Osteoblast (primary cell): ENCODE data around the gene MIPEP. TPM values are rescaled to one million over a fixed set of nuclear protein-coding genes. Genes with fewer than 3 reads are reported as not detected.

ENCODE experiments used
- DNase-seq: peaks from one replicate; pipeline ENCODE4 v3.0.0; 2011; ENCODE audit warnings: low spot score, mixed read lengths; ENCODE audit not compliant: insufficient read length; ENCODE audit errors: missing footprints
- H2AFZ ChIP-seq: 2 replicates; pipeline ENCODE4 v1.6.0; 2011; ENCODE audit warnings: mild to moderate bottlenecking, low read length
- H3K27ac ChIP-seq: 2 replicates; pipeline ENCODE4 v1.5.1; 2011; ENCODE audit warnings: mild to moderate bottlenecking, low read depth, low read length, moderate library complexity
- H3K27me3 ChIP-seq: 2 replicates; pipeline ENCODE4 v1.6.0; 2012; ENCODE audit warnings: mild to moderate bottlenecking, control low read depth, inconsistent platforms, low read length, moderate library complexity; ENCODE audit not compliant: insufficient read depth
- H3K36me3 ChIP-seq: 2 replicates; pipeline ENCODE4 v1.5.1; 2011; ENCODE audit warnings: mild to moderate bottlenecking, low read length, control low read depth, moderate library complexity; ENCODE audit not compliant: insufficient read depth
- H3K4me1 ChIP-seq: 2 replicates; pipeline ENCODE4 v1.5.1; 2011; ENCODE audit warnings: mild to moderate bottlenecking, low read length, control low read depth, moderate library complexity; ENCODE audit not compliant: insufficient read depth
- H3K4me2 ChIP-seq: 2 replicates; pipeline ENCODE4 v1.6.0; 2011; ENCODE audit warnings: mild to moderate bottlenecking, low read length; ENCODE audit not compliant: insufficient read depth
- H3K4me3 ChIP-seq: fragments of 200-600 bp; sonication (generic); 3 replicates; pipeline ENCODE4 v1.5.1; 2012; ENCODE audit warnings: mild to moderate bottlenecking, low read length, inconsistent platforms; ENCODE audit not compliant: insufficient read depth
- H3K79me2 ChIP-seq: 2 replicates; pipeline ENCODE4 v1.6.0; 2012; ENCODE audit warnings: mild to moderate bottlenecking, low read length, control low read depth, inconsistent platforms; ENCODE audit not compliant: insufficient read depth
- H3K9me3 ChIP-seq: 2 replicates; pipeline ENCODE4 v1.5.1; 2011; ENCODE audit warnings: low read depth, low read length, control low read depth
- H4K20me1 ChIP-seq: 2 replicates; pipeline ENCODE4 v1.6.0; 2012; ENCODE audit warnings: mild to moderate bottlenecking, low read length, control low read depth; ENCODE audit not compliant: insufficient read depth
- total RNA-seq: library from RNA; depleted of rRNA; stranded (reverse); fragments of >200 nt; gene quantifications from 2 replicates; pipeline ENCODE4 v1.2.3, GENCODE V29; 2012
- TF ChIP-seq, protein P1 (sequence below): IDR thresholded peaks from 2 replicates; pipeline ENCODE4 v1.5.1; 2011; ENCODE audit warnings: mild to moderate bottlenecking, low read depth, low read length, moderate library complexity; ENCODE audit errors: extremely low read depth

The MIPEP gene
- total RNA-seq, 1 donor = 29.3 TPM

DNA sequence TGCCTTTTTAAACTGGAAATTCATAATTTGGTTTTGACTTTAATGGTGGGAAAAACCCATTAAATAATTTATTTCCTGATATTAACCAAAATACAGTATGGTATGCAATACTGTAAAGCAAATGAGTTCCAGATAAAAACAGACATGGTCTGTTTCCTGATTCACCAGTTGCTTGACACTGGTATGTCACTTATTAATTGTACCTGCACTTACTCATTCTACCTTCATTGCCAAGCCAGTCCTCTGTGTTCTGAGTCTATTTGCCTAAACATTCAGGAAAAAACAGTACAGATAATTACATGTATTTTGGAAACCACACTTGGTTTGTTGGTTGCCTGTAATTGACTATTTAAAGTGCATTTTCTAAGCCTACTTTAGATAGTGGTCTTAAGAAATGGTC, 159.7 kb downstream of the MIPEP start:
- H3K9me3 ChIP-seq = no peaks in the 10 kb centered on the region
- H3K27me3 ChIP-seq = no peaks in the 10 kb centered on the region
- H2AFZ ChIP-seq = no peak overlapping the region
- H3K4me2 ChIP-seq = no peak overlapping the region
- no peak for DNase-seq
- H3K4me1 ChIP-seq = peaks cover 11% of the 10 kb centered on the region
- H3K79me2 ChIP-seq = no peaks in the 10 kb centered on the region
- no peaks in the 10 kb centered on the region for H3K36me3 ChIP-seq
- TF ChIP-seq, protein P1, sequence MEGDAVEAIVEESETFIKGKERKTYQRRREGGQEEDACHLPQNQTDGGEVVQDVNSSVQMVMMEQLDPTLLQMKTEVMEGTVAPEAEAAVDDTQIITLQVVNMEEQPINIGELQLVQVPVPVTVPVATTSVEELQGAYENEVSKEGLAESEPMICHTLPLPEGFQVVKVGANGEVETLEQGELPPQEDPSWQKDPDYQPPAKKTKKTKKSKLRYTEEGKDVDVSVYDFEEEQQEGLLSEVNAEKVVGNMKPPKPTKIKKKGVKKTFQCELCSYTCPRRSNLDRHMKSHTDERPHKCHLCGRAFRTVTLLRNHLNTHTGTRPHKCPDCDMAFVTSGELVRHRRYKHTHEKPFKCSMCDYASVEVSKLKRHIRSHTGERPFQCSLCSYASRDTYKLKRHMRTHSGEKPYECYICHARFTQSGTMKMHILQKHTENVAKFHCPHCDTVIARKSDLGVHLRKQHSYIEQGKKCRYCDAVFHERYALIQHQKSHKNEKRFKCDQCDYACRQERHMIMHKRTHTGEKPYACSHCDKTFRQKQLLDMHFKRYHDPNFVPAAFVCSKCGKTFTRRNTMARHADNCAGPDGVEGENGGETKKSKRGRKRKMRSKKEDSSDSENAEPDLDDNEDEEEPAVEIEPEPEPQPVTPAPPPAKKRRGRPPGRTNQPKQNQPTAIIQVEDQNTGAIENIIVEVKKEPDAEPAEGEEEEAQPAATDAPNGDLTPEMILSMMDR = no peak
- H3K4me3 ChIP-seq = no peak overlapping the region
- H4K20me1 ChIP-seq = no peaks in the 10 kb centered on the region
- no peak overlapping the region for H3K27ac ChIP-seq

DNA sequence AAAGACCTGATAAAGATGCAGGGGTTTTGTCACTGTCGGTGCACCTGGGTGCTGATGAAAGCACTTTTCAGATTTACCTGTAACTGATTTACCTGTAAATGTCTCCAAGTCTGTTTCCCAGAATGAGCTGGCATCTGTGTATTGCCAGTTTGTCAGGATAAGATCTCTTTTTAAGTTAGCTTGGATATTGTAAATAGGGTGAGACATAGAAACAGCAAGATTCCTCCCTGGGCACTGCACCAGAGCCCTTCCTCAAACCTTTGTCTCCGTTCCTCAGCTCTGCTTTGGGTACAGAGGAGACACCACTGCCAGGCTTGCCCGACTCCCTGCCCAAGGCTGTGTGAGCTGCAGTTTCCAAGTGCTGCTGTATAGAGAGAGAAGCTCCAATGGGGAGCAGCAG, 160.4 kb downstream of the MIPEP start:
- no peaks in the 10 kb centered on the region for H3K36me3 ChIP-seq
- H3K9me3 ChIP-seq = no peaks in the 10 kb centered on the region
- no peak overlapping the region for H3K4me3 ChIP-seq
- H3K27ac ChIP-seq = no peak overlapping the region
- H2AFZ ChIP-seq = no peak overlapping the region
- H3K27me3 ChIP-seq = no peaks in the 10 kb centered on the region
- H3K79me2 ChIP-seq = no peaks in the 10 kb centered on the region
- no peaks in the 10 kb centered on the region for H4K20me1 ChIP-seq
- TF ChIP-seq, protein P1 = no peak
- H3K4me2 ChIP-seq = no peak overlapping the region
- H3K4me1 ChIP-seq = peaks cover 18% of the 10 kb centered on the region
- no peak for DNase-seq

DNA sequence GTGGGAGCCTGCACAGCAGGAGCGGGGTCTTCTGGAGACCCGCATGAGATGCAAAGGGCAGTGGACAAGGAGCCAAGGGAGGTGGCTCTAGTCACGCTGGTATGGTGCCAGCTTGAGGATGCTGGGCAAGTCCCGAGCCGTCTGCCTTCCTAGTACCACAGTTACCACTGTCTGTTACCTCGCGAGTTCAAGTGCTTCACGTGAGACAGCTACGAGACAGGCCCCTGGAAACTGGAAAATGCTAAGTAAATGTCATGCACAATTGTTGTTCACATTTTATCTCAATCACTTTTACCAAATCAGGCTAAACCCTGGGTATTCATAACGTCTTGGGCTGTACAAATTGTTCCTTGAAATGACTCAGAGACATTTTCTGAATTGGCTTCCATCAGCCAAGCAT, 163.3 kb downstream of the MIPEP start:
- H2AFZ ChIP-seq = no peak overlapping the region
- TF ChIP-seq, protein P1 = no peak
- no peak for DNase-seq

DNA sequence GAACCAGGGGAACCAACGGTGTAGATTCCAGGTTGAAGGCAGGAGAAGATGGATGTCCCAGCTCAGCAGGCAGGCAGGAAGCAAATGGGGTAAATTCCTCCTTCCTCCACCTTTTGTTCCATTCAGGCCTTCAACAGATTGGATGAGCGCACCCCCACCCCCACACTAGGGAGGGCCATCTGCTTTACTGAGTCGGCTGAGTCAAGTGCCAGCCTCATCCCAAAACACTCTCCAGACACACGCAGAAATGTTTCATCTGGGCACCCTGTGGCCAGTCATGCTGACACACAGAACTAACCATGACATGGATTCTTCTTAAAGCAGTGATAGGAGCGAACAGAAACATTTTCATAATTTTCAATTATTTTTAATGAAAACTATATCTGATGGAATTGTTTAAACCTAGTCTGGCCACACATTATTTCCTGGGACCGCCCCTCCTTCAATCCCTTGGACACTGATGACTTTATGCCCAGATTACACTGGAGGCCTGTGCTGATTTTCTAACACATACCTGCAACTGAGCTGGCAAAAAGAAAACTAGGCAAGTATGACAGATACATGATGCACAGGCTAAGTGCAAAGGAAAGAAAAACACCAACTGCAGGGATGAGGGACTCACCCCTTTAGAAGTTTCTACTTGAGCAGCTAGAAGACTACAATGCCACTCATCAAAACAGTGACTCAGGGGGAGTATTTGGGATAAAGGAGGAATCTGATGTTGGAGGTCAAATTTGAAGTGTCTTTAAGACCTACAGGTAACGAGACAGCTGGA, 164.8 kb downstream of the MIPEP start:
- Histone ChIP-seq H3K79me2 (no peaks in the 10 kb centered on the region), H4K20me1 (no peaks in the 10 kb centered on the region), H3K9me3 (no peaks in the 10 kb centered on the region), H3K27ac (peak overlapping the region; percentile 88), H3K4me1 (peaks cover 29% of the 10 kb centered on the region), H3K27me3 (no peaks in the 10 kb centered on the region), H3K36me3 (no peaks in the 10 kb centered on the region), H2AFZ (peak overlapping the region; percentile 68), H3K4me2 (peak overlapping the region; percentile 27), H3K4me3 (no peak overlapping the region)
- TF ChIP-seq, protein P1 = no peak
- DNase-seq = no peak

More for the DNA sequence above, 163.3 kb downstream of the MIPEP start:
- peaks cover 29% of the 10 kb centered on the region for H3K4me1 ChIP-seq
- no peaks in the 10 kb centered on the region for H4K20me1 ChIP-seq
- H3K27me3 ChIP-seq = no peaks in the 10 kb centered on the region
- no peaks in the 10 kb centered on the region for H3K79me2 ChIP-seq
- H3K27ac ChIP-seq = no peak overlapping the region
- no peak overlapping the region for H3K4me2 ChIP-seq
- no peaks in the 10 kb centered on the region for H3K36me3 ChIP-seq
- H3K9me3 ChIP-seq = no peaks in the 10 kb centered on the region
- no peak overlapping the region for H3K4me3 ChIP-seq
